PFSK-1 (cell line): ENCODE data around the gene SCAP.

Source experiments
- FOXP2 ChIP-seq: optimal IDR thresholded peaks from 2 replicates; pipeline ENCODE3; 2011; ENCODE audit warnings: borderline replicate concordance, control low read depth, inconsistent platforms; ENCODE audit not compliant: insufficient read depth; ENCODE audit errors: extremely low read length, extremely low read depth
- POLR2AphosphoS5 ChIP-seq: IDR thresholded peaks from 2 replicates; pipeline ENCODE4 v1.6.1; 2012; ENCODE audit warnings: low read depth, mild to moderate bottlenecking, control low read depth, low read length, moderate library complexity
- REST ChIP-seq, 2 experiments: IDR thresholded peaks; 2 replicates each; pipeline versions ENCODE4 v1.6.1 to v1.8.0; 2011 to 2012; ENCODE audit warnings: low read depth in 2 of 2, low read length in 2 of 2, control low read depth in 1 of 2, inconsistent platforms in 1 of 2, mild to moderate bottlenecking in 1 of 2, moderate library complexity in 1 of 2; ENCODE audit not compliant: insufficient read depth in 1 of 2
- SIN3A ChIP-seq: IDR thresholded peaks from 2 replicates; pipeline ENCODE4 v1.6.1; 2012; ENCODE audit warnings: mild to moderate bottlenecking, low read length, moderate library complexity, borderline replicate concordance; ENCODE audit not compliant: insufficient read depth
- TAF1 ChIP-seq: IDR thresholded peaks from 2 replicates; pipeline ENCODE4 v1.6.1; 2012; ENCODE audit warnings: low read length, control low read depth, borderline replicate concordance; ENCODE audit not compliant: insufficient read depth

SCAP gene

GRCh38 chr3:47378869-47379268 is 96.9 kb downstream of the SCAP start:
- TF ChIP-seq REST (IDR thresholded peaks at IDR 0.05; ENCODE audit: insufficient read depth in 1 of 2, low read depth in 2 of 2, low read length in 2 of 2) (no peak), TAF1 (no peak), POLR2AphosphoS5 (no peak), FOXP2 (no peak), SIN3A (no peak)

- TF ChIP-seq POLR2AphosphoS5 (no peak), TAF1 (no peak), SIN3A (no peak), FOXP2 (no peak), REST (IDR thresholded peaks at IDR 0.05; ENCODE audit: insufficient read depth in 1 of 2, low read depth in 2 of 2, low read length in 2 of 2) (no peak)
These were observed 98.6 kb downstream of the SCAP start for GRCh38 chr3:47377186-47377585.

- TF ChIP-seq REST (IDR thresholded peaks at IDR 0.05; ENCODE audit: insufficient read depth in 1 of 2, low read depth in 2 of 2, low read length in 2 of 2), result no peak
- TF ChIP-seq TAF1, result no peak
- TF ChIP-seq SIN3A, result no peak
- no peak for TF ChIP-seq POLR2AphosphoS5
- TF ChIP-seq FOXP2, result no peak
These were observed 99.3 kb downstream of the SCAP start for GRCh38 chr3:47376393-47376792.

- TF ChIP-seq SIN3A, result no peak
- no peak for TF ChIP-seq REST (IDR thresholded peaks at IDR 0.05; ENCODE audit: insufficient read depth in 1 of 2, low read depth in 2 of 2, low read length in 2 of 2)
- no peak for TF ChIP-seq TAF1
- TF ChIP-seq POLR2AphosphoS5, result no peak
- TF ChIP-seq FOXP2, result no peak
These were observed 101.2 kb downstream of the SCAP start for GRCh38 chr3:47374587-47374986.
